Endothelial cell of umbilical vein (primary cell): ENCODE data around the gene PDCD6IP. TPM values are rescaled to one million over a fixed set of nuclear protein-coding genes. Genes with fewer than 3 reads are reported as not detected.

Source experiments
- BruUV-seq: library from RNA; stranded (reverse); fragments of 400-500 nt; replicated peaks from 2 replicates; lab custom pipeline; 2021; lab: Mats Ljungman, UMichigan
- CTCF ChIA-PET: fragments of 300-600, 350-600 bp; sonication (Branson Sonifier 250); formaldehyde crosslinking; loops from one replicate; lab custom pipeline; 2021; ENCODE audit warnings: antibody characterized with exemption, inconsistent platforms; lab: Charles Lee
- POLR2A ChIA-PET: fragments of 300-600, 350-600 bp; sonication (Branson Sonifier 250); formaldehyde crosslinking; loops from one replicate; lab custom pipeline; 2021; ENCODE audit warnings: antibody characterized with exemption, inconsistent platforms; lab: Charles Lee
- DNase-seq: peaks from one replicate; pipeline ENCODE4 v3.0.0-alpha.2; 2011; ENCODE audit warnings: low read depth, low spot score
- FAIRE-seq: peaks from 2 replicates; lab custom pipeline; 2011; peaks lifted over from hg19 to GRCh38; lab: Jason Lieb, UNC
- H2AFZ ChIP-seq: 2 replicates; pipeline ENCODE4 v1.6.0; 2012; ENCODE audit warnings: low read depth, low read length, control low read depth, inconsistent platforms
- H3K27ac ChIP-seq: 2 replicates; pipeline ENCODE4 v1.5.1; 2011; ENCODE audit warnings: low read depth, mild to moderate bottlenecking, control low read depth, low read length, moderate library complexity; ENCODE audit not compliant: insufficient read depth
- H3K27me3 ChIP-seq, 2 experiments: 2 replicates each; pipeline versions ENCODE4 v1.6.0 to v1.6.1; 2011; ENCODE audit warnings: low read length in 2 of 2, mixed read lengths in 1 of 2; ENCODE audit not compliant: control insufficient read depth in 2 of 2, insufficient read depth in 2 of 2
- H3K36me3 ChIP-seq, 2 experiments: 2 replicates in 1 of 2; 3 replicates in 1 of 2; pipeline ENCODE4 v1.5.1; 2011; ENCODE audit warnings: low read length in 2 of 2, mild to moderate bottlenecking in 1 of 2, moderate library complexity in 1 of 2; ENCODE audit not compliant: control insufficient read depth in 2 of 2, insufficient read depth in 2 of 2; ENCODE audit errors: extremely low read depth in 1 of 2
- H3K4me1 ChIP-seq: 3 replicates; pipeline ENCODE4 v1.5.1; 2011; ENCODE audit warnings: mild to moderate bottlenecking, low read length; ENCODE audit not compliant: control insufficient read depth, insufficient read depth; ENCODE audit errors: extremely low read depth
- H3K4me2 ChIP-seq: 2 replicates; pipeline ENCODE4 v1.6.1; 2011; ENCODE audit warnings: low read length, control low read depth, mixed read lengths; ENCODE audit not compliant: insufficient read depth
- H3K4me3 ChIP-seq, 3 experiments: fragments of 200-600 bp in 1 of 3; sonication (generic), shearing (Covaris generic) in 1 of 3; replicated peaks in 1 of 3; 2 replicates each; pipeline ENCODE4 v1.5.1; 2011 to 2016; ENCODE audit warnings: control low read depth in 3 of 3, low read length in 3 of 3, mild to moderate bottlenecking in 2 of 3, inconsistent platforms in 1 of 3, low read depth in 1 of 3, moderate library complexity in 1 of 3; ENCODE audit not compliant: insufficient read depth in 1 of 3
- H3K79me2 ChIP-seq: 2 replicates; pipeline ENCODE4 v1.6.0; 2012; ENCODE audit warnings: low read length, inconsistent platforms; ENCODE audit not compliant: control insufficient read depth, insufficient read depth
- H3K9ac ChIP-seq: replicated peaks from 2 replicates; pipeline ENCODE3; 2011; ENCODE audit warnings: low read length, control low read depth; ENCODE audit not compliant: insufficient read depth; ENCODE audit errors: extremely low read depth
- H3K9me1 ChIP-seq: replicated peaks from 3 replicates; pipeline ENCODE4 v1.6.0; 2011; ENCODE audit warnings: mild to moderate bottlenecking, low read length; ENCODE audit not compliant: control insufficient read depth, insufficient read depth; ENCODE audit errors: extremely low read depth
- H3K9me3 ChIP-seq: replicated peaks from 2 replicates; pipeline ENCODE4 v1.5.1; 2012; ENCODE audit warnings: low read length, inconsistent platforms; ENCODE audit not compliant: control insufficient read depth, insufficient read depth
- H4K20me1 ChIP-seq: replicated peaks from 2 replicates; pipeline ENCODE3; 2011; ENCODE audit warnings: mild to moderate bottlenecking, low read length; ENCODE audit not compliant: control insufficient read depth, insufficient read depth; ENCODE audit errors: extremely low read depth
- EZH2 ChIP-seq: IDR thresholded peaks from 2 replicates; pipeline ENCODE4 v1.6.1; 2012; ENCODE audit warnings: borderline replicate concordance, low read depth, mild to moderate bottlenecking, moderate library complexity, low read length, inconsistent platforms; ENCODE audit not compliant: severe bottlenecking
- FOS ChIP-seq: IDR thresholded peaks from 2 replicates; pipeline ENCODE4 v1.6.1; 2011; ENCODE audit warnings: mild to moderate bottlenecking, low read length, moderate library complexity, borderline replicate concordance; ENCODE audit not compliant: insufficient read depth
- GATA2 ChIP-seq: IDR thresholded peaks from 2 replicates; pipeline ENCODE4 v1.7.0; 2011; ENCODE audit warnings: low read depth, mild to moderate bottlenecking, moderate library complexity, mixed read lengths, low read length; ENCODE audit not compliant: insufficient read length, insufficient read depth
- JUN ChIP-seq: IDR thresholded peaks from 2 replicates; pipeline ENCODE4 v1.6.1; 2011; ENCODE audit warnings: borderline replicate concordance, low read depth; ENCODE audit not compliant: insufficient read length, insufficient read depth
- MYC ChIP-seq: IDR thresholded peaks from one replicate; pipeline ENCODE4 v1.6.1; 2011; ENCODE audit warnings: mild to moderate bottlenecking, low read depth, low read length
- POLR2A ChIP-seq: IDR thresholded peaks from 2 replicates; pipeline ENCODE4 v1.6.1; 2012; ENCODE audit warnings: low read depth, mild to moderate bottlenecking, control low read depth, low read length
- POLR2AphosphoS5 ChIP-seq: IDR thresholded peaks from 2 replicates; pipeline ENCODE4 v1.6.1; 2012; ENCODE audit warnings: low read depth, mild to moderate bottlenecking, control low read depth, low read length, moderate library complexity; ENCODE audit not compliant: insufficient read depth
- dilution Hi-C: fragments of 300-500 bp; cut with MboI; formaldehyde crosslinking; loops from one replicate; pipeline ENCODE4 v1.15.0; 2019; ENCODE audit warnings: low sequenced_read_pairs; ENCODE audit not compliant: extremely low pct_ligation_motif_present
- intact Hi-C: fragments of 100-400 bp; cut with micrococcal nuclease; formaldehyde crosslinking; loops from one replicate; pipeline ENCODE4 v1.10.0; 2022
- polyA plus RNA-seq, 4 experiments: library from polyadenylated mRNA; depleted of rRNA in 3 of 4; stranded (reverse) in 3 of 4; unstranded in 1 of 4; fragments of >200 nt; gene quantifications; 2 replicates each; pipeline versions ENCODE4 v1.2.1 to v1.2.3, GENCODE V29; 2011 to 2012; ENCODE audit warnings: missing spikeins in 1 of 4
- total RNA-seq: library from RNA; stranded (reverse); gene quantifications from 2 replicates; pipeline ENCODE4 v1.2.3, GENCODE V29; 2021
- TF ChIP-seq, protein P1 (sequence below), 2 donors: IDR thresholded peaks; 1 replicate in 1 of 2; 2 replicates in 1 of 2; pipeline ENCODE4 v1.5.1; 2011; ENCODE audit warnings: low read length in 2 of 2, mild to moderate bottlenecking in 2 of 2, moderate library complexity in 2 of 2, control low read depth in 1 of 2, inconsistent platforms in 1 of 2, low read depth in 1 of 2; ENCODE audit not compliant: insufficient read depth in 1 of 2; ENCODE audit errors: extremely low read depth in 1 of 2
- TF ChIP-seq, protein P2 (sequence below): IDR thresholded peaks from 2 replicates; pipeline ENCODE4 v1.6.1; 2011; ENCODE audit not compliant: insufficient read depth, insufficient read length

Gene PDCD6IP
- total and polyA plus RNA-seq, 2 donors (not counting 3 experiments of a cell fraction or from before 2014, with no cell fraction given): 106 to 265 TPM

DNA sequence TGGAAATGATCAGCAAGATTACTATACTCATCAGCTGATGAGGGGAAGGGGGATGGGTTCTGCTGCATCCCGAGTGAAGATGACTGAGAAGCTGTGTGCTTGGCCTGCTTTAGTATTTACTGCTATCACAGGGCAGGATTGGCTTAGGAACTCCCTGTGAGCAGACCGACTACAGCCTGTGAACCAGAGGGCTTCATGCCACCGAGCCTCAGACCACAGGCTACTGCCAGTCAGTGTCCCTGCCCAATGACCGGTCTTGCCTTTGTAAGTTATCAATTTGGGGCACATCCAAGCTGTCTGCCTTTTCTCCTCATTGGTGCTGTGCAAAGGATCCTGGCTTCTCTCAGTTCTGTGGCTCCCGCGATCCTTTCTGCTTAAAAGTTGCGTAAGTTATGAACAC is 71.5 kb downstream of the PDCD6IP start:
- CTCF ChIA-PET: no interaction called here
- Histone ChIP-seq H3K4me1 (no peaks in the 10 kb centered on the region), H3K9ac (no peak overlapping the region), H4K20me1 (no peaks in the 10 kb centered on the region), H3K4me2 (no peak overlapping the region), H3K9me1 (no peaks in the 10 kb centered on the region), H3K27me3 (no peaks in the 10 kb centered on the region), H3K27ac (no peak overlapping the region), H3K4me3 (no peak overlapping the region), H3K9me3 (no peaks in the 10 kb centered on the region), H2AFZ (no peak overlapping the region), H3K79me2 (no peaks in the 10 kb centered on the region), H3K36me3 (peaks cover 6 to 10% of the 10 kb centered on the region in 2 experiments)
- no peak for DNase-seq
- BruUV-seq: no TSS peak
- FAIRE-seq: no peak
- TF ChIP-seq FOS (no peak), JUN (no peak), MYC (no peak), POLR2A (no peak)
- intact Hi-C loops (no loop called here), dilution Hi-C loops (no loop called here)
- POLR2A ChIA-PET: no interaction called here

DNA sequence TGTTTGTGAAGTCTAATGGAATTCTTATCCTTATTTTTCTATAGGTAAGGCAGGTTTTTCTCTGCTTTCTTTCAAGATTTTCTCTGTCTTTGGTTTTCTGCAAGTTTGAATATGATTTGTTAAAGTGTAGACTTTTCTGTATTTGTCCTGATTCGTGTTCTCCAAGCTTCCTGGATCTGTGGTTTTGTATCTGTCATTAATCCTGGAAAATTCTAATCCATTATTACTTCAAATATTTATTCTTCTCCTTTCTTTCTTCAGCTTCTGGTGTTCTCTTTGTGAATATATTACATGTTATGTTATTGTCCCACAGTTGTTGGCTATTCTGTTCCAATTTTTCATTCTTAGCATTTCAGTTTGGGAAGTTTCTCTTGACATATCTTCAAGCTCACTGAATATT is 76.4 kb downstream of the PDCD6IP start:
- TF ChIP-seq FOS (no peak), EZH2 (no peak), GATA2 (no peak), POLR2A (no peak), POLR2AphosphoS5 (no peak), MYC (no peak), JUN (no peak)
- TF ChIP-seq, protein P1, sequence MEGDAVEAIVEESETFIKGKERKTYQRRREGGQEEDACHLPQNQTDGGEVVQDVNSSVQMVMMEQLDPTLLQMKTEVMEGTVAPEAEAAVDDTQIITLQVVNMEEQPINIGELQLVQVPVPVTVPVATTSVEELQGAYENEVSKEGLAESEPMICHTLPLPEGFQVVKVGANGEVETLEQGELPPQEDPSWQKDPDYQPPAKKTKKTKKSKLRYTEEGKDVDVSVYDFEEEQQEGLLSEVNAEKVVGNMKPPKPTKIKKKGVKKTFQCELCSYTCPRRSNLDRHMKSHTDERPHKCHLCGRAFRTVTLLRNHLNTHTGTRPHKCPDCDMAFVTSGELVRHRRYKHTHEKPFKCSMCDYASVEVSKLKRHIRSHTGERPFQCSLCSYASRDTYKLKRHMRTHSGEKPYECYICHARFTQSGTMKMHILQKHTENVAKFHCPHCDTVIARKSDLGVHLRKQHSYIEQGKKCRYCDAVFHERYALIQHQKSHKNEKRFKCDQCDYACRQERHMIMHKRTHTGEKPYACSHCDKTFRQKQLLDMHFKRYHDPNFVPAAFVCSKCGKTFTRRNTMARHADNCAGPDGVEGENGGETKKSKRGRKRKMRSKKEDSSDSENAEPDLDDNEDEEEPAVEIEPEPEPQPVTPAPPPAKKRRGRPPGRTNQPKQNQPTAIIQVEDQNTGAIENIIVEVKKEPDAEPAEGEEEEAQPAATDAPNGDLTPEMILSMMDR (IDR thresholded peaks at IDR 0.05; ENCODE audit: extremely low read depth in 1 of 2, insufficient read depth in 1 of 2, low read depth in 1 of 2, low read length in 2 of 2): no peak
- TF ChIP-seq, protein P2, sequence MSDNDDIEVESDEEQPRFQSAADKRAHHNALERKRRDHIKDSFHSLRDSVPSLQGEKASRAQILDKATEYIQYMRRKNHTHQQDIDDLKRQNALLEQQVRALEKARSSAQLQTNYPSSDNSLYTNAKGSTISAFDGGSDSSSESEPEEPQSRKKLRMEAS: no peak
- H3K4me2 ChIP-seq: no peak overlapping the region
- H3K27me3 ChIP-seq: no peaks in the 10 kb centered on the region
- no TSS peak for BruUV-seq
- H4K20me1 ChIP-seq: no peaks in the 10 kb centered on the region
- intact Hi-C loops (no loop called here), dilution Hi-C loops (no loop called here)
- no peak overlapping the region for H2AFZ ChIP-seq
- ChIA-PET CTCF (interaction anchor here (5.7 kb wide), 1 partner anchor 9 kb away, joined by 31 read pairs; no protein-coding TSS in a partner anchor), POLR2A (no interaction called here)
- H3K4me1 ChIP-seq: no peaks in the 10 kb centered on the region
- DNase-seq (no peak), FAIRE-seq (no peak)
- H3K27ac ChIP-seq: no peak overlapping the region
- no peaks in the 10 kb centered on the region for H3K9me3 ChIP-seq
- H3K79me2 ChIP-seq: no peaks in the 10 kb centered on the region
- H3K9me1 ChIP-seq: no peaks in the 10 kb centered on the region
- no peak overlapping the region for H3K9ac ChIP-seq
- no peaks in the 10 kb centered on the region for H3K36me3 ChIP-seq
- H3K4me3 ChIP-seq: no peak overlapping the region
